Measurements from ENCODE around the gene GNAS. TPM values are rescaled to one million over a fixed set of nuclear protein-coding genes. Genes with fewer than 3 reads are reported as not detected.

The GNAS gene
- total RNA-seq, 3 donors from 2014 or later (not counting 1 experiment from before 2014, with no cell fraction given) = 530 to 823 (median 582) TPM

DNA sequence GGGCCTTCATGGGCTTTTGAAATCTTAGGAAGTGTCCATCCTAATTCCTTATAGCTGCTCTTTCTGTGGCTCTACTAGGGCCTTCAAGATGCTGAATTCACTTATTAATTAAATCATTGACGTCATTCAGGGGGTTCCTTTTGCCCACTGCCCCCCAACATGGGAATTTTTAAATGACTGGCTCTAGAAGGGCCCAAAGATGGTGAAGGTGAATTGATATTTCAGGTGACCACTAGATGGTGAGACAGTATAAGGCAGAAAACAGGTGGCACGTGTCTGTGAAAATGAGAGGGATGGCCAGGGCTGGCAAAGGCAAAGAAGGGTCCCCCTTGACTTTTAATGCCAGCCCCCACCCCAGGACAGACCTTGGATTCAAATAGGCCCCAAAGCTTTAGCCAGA lies 11.8 kb downstream of the GNAS start:
- ATAC-seq = peak in 1 of 3 donors; percentile 52
- peaks cover 23 to 43% of the 10 kb centered on the region in 2 donors for H3K27me3 Mint-ChIP-seq (ENCODE audit: low read depth in 2 of 2)
- intact Hi-C loops (cut with micrococcal nuclease) = loop anchor here (2.0 kb wide), 1 partner anchor 632 kb away; no protein-coding TSS in a partner anchor

DNA sequence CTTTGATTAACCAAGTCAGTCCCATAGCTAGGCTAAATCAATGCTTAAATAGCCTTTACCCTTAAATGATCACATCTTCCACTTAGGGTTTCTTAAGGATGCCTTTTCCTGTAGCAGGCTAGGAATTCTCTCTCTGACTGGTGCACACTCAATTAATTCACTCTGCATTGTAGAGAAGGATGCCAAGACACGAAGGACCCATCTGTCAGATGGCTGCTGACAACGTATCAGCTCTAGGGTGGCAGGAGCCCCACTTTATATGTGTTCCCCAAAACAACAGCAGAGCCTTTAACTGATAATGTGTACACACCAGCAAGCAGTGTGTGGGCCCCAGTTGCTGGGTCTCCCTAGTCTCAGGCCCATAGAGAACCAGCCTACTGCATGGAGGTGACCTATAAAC lies 13.3 kb downstream of the GNAS start:
- Histone ChIP-seq H3K9me3 (ENCODE audit: control insufficient read depth, insufficient read depth, low read length) (no peaks in the 10 kb centered on the region), H3K27ac (ENCODE audit: low read length) (no peak overlapping the region), H3K4me1 (ENCODE audit: control insufficient read depth, insufficient read depth, low read length) (no peaks in the 10 kb centered on the region), H3K27me3 (ENCODE audit: control insufficient read depth, insufficient read depth, low read length) (no peaks in the 10 kb centered on the region), H3K4me3 (ENCODE audit: low read length) (no peak overlapping the region), H3K36me3 (ENCODE audit: control insufficient read depth, insufficient read depth, low read length) (no peaks in the 10 kb centered on the region)
- TF ChIP-seq, protein P1, sequence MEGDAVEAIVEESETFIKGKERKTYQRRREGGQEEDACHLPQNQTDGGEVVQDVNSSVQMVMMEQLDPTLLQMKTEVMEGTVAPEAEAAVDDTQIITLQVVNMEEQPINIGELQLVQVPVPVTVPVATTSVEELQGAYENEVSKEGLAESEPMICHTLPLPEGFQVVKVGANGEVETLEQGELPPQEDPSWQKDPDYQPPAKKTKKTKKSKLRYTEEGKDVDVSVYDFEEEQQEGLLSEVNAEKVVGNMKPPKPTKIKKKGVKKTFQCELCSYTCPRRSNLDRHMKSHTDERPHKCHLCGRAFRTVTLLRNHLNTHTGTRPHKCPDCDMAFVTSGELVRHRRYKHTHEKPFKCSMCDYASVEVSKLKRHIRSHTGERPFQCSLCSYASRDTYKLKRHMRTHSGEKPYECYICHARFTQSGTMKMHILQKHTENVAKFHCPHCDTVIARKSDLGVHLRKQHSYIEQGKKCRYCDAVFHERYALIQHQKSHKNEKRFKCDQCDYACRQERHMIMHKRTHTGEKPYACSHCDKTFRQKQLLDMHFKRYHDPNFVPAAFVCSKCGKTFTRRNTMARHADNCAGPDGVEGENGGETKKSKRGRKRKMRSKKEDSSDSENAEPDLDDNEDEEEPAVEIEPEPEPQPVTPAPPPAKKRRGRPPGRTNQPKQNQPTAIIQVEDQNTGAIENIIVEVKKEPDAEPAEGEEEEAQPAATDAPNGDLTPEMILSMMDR (IDR thresholded peaks at IDR 0.05) = no peak
- no peak for DNase-seq
- Mint-ChIP-seq H3K9me3 (no peaks in the 10 kb centered on the region), H3K4me3 (no peak overlapping the region), H3K27me3 (ENCODE audit: low read depth in 2 of 2) (peaks cover 25 to 41% of the 10 kb centered on the region in 2 donors), H3K36me3 (no peaks in the 10 kb centered on the region), H3K27ac (no peak overlapping the region), H3K4me1 (peaks cover 0 to 8% of the 10 kb centered on the region in 2 donors)
- intact Hi-C loops (cut with micrococcal nuclease) = loop anchor here (2.0 kb wide), 1 partner anchor 631 kb away; no protein-coding TSS in a partner anchor
- ATAC-seq = no peak
- 88% methylated on average over 2 of the region's 2 CpGs for WGBS (ENCODE audit: insufficient coverage)

More for the DNA sequence above, 11.8 kb downstream of the GNAS start:
- Mint-ChIP-seq H3K4me3 (no peak overlapping the region), H3K9me3 (no peaks in the 10 kb centered on the region), H3K4me1 (no peaks in the 10 kb centered on the region), H3K36me3 (no peaks in the 10 kb centered on the region), H3K27ac (no peak overlapping the region)
- TF ChIP-seq, protein P1 (IDR thresholded peaks at IDR 0.05) = peak; percentile 19
- Histone ChIP-seq H3K4me3 (ENCODE audit: low read length) (no peak overlapping the region), H3K27ac (ENCODE audit: low read length) (no peak overlapping the region), H3K4me1 (ENCODE audit: control insufficient read depth, insufficient read depth, low read length) (no peaks in the 10 kb centered on the region), H3K36me3 (ENCODE audit: control insufficient read depth, insufficient read depth, low read length) (no peaks in the 10 kb centered on the region), H3K27me3 (ENCODE audit: control insufficient read depth, insufficient read depth, low read length) (no peaks in the 10 kb centered on the region), H3K9me3 (ENCODE audit: control insufficient read depth, insufficient read depth, low read length) (no peaks in the 10 kb centered on the region)
- DNase-seq = peak in 1 of 2 donors; percentile 58
- WGBS (ENCODE audit: insufficient coverage) = 17% methylated on average over 2 of the region's 2 CpGs

DNA sequence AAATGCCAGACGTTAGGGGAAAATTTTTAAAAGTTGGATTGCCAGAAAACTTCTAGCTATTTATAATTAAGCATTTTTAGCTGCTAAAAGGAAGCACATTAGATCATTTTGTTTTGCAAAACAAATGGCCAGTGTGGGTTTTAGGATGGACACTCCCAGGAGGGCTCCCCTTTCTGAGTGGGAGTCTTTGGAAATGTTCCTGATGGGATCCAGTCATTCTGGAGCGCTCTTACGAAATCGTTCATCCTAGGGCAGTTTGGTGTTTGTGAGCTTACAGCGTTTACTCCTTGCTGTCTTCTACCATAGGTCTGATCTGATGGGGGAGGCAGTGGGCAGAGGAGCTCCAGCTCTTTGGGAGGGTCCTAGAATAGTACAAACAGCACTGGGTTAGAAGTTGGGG lies 14.7 kb downstream of the GNAS start:
- intact Hi-C loops (cut with micrococcal nuclease) = no loop called here
- ATAC-seq = no peak
- 77% methylated on average over 5 of the region's 5 CpGs for WGBS (ENCODE audit: insufficient coverage)

More for the DNA sequence above, 14.7 kb downstream of the GNAS start:
- H3K27ac ChIP-seq (ENCODE audit: low read length) = no peak overlapping the region
- H3K4me1 ChIP-seq (ENCODE audit: control insufficient read depth, insufficient read depth, low read length) = no peaks in the 10 kb centered on the region
- H3K9me3 ChIP-seq (ENCODE audit: control insufficient read depth, insufficient read depth, low read length) = no peaks in the 10 kb centered on the region
- H3K27me3 Mint-ChIP-seq (ENCODE audit: low read depth in 2 of 2) = peaks cover 20 to 40% of the 10 kb centered on the region in 2 donors
- no peaks in the 10 kb centered on the region for H3K27me3 ChIP-seq (ENCODE audit: control insufficient read depth, insufficient read depth, low read length)
- no peaks in the 10 kb centered on the region for H3K9me3 Mint-ChIP-seq
- H3K36me3 ChIP-seq (ENCODE audit: control insufficient read depth, insufficient read depth, low read length) = no peaks in the 10 kb centered on the region
- TF ChIP-seq, protein P1 (IDR thresholded peaks at IDR 0.05) = no peak
- H3K27ac Mint-ChIP-seq = no peak overlapping the region
- no peaks in the 10 kb centered on the region for H3K36me3 Mint-ChIP-seq
- no peak overlapping the region for H3K4me3 ChIP-seq (ENCODE audit: low read length)
- peaks cover 0 to 9% of the 10 kb centered on the region in 2 donors for H3K4me1 Mint-ChIP-seq
- no peak for DNase-seq
- H3K4me3 Mint-ChIP-seq = no peak overlapping the region

All from natural killer cell (primary cell).